Activated CD4-positive, alpha-beta T cell treated with anti-CD3 and anti-CD28 coated beads, Interleukin-2, amount 50 U/mL, for 4 hours (primary cell): Measurements from ENCODE around the gene IL1RN.
A peak's percentile ranks its signal among the peaks of the same experiment; 100 is the strongest.

Experiments
- DNase-seq, 2 experiments: peaks; one replicate each; pipeline ENCODE4 v3.0.0-alpha.2; 2020

The IL1RN gene

GRCh38 chr2:113104054-113104611, 23.3 kb upstream of the IL1RN start:
- peak in 1 of 2 experiments; percentile 8 for DNase-seq

- peak; percentile 16 to 29 for DNase-seq
These were observed 22.2 kb upstream of the IL1RN start for GRCh38 chr2:113105047-113105785.

- DNase-seq, result no peak
These were observed 16.3 kb upstream of the IL1RN start for GRCh38 chr2:113111121-113111520.

- DNase-seq, result no peak
These were observed 15.5 kb upstream of the IL1RN start for GRCh38 chr2:113111823-113112287.

GRCh38 chr2:113112441-113112840, 15.0 kb upstream of the IL1RN start:
- DNase-seq, result no peak

- no peak for DNase-seq
These were observed 14.5 kb upstream of the IL1RN start for GRCh38 chr2:113112871-113113270.

- DNase-seq, result no peak
These were observed 13.6 kb upstream of the IL1RN start for GRCh38 chr2:113113807-113114206.

- no peak for DNase-seq
These were observed 13.0 kb upstream of the IL1RN start for GRCh38 chr2:113114224-113114945.

GRCh38 chr2:113114996-113115395, 12.4 kb upstream of the IL1RN start:
- no peak for DNase-seq

GRCh38 chr2:113116100-113116958, 11.1 kb upstream of the IL1RN start:
- DNase-seq, result no peak

- no peak for DNase-seq
These were observed 9.7 kb upstream of the IL1RN start for GRCh38 chr2:113117541-113118262.

- no peak for DNase-seq
These were observed 9.1 kb upstream of the IL1RN start for GRCh38 chr2:113118263-113118657.

GRCh38 chr2:113119111-113119510, 8.3 kb upstream of the IL1RN start:
- DNase-seq, result no peak

GRCh38 chr2:113120861-113121260, 6.5 kb upstream of the IL1RN start:
- DNase-seq, result no peak

- no peak for DNase-seq
These were observed 5.0 kb upstream of the IL1RN start for GRCh38 chr2:113122364-113122763.

GRCh38 chr2:113123726-113124125, 3.7 kb upstream of the IL1RN start:
- no peak for DNase-seq

- no peak for DNase-seq
These were observed 3.0 kb upstream of the IL1RN start for GRCh38 chr2:113124181-113124961.

GRCh38 chr2:113124984-113125855, 2.2 kb upstream of the IL1RN start:
- no peak for DNase-seq

GRCh38 chr2:113127646-113128570, 510 bp downstream of the IL1RN start:
- DNase-seq, result no peak
